NK-92 treated with Interleukin-12 subunit alpha and Interleukin-12 subunit beta, amount 100 ng/mL, for 24 hours (cell line): ENCODE results near the gene MAML3.

Source experiments
- DNase-seq: peaks from one replicate; lab custom pipeline; 2025; lab: John Stamatoyannopoulos, UW

Gene MAML3

DNA sequence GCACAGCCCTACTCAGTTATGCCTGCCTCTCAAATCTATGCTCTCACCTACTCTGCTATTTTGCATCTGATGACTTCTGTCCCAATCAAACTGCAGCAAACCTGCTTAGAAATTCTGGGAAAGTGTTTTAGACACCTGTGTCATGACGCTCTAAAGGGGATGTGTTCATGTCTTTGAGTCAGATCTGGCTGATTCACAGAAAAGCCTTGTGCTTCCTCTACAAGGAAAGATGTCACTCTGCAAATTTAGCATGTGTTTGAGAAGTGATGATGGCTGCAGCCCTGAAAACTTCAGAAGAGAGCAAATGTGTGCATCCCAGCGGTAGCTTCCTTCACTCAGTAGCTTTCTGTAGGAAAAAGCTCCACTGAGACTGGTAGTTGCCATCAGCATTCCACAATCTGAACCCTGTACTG, 253.0 kb downstream of the MAML3 start:
- no peak for DNase-seq

DNA sequence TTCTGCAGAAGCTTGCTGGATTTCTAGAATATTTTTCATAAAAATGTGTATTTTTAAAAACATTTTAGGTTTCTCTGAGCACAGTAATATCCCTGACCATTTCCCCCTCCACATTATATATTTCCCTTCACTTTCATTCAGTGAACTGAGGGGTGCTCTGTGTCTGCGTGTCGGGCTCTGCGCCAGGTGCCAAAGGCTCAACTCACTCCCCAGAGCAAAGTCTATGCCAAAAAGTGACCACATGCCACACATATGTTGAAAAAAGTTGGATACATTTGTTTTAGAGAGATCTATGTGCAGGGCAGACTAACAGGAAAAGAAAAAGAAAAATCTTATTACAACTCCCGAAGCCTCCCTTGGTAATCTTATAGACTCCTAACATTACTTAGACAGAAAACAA, 254.6 kb downstream of the MAML3 start:
- DNase-seq, result no peak

DNA sequence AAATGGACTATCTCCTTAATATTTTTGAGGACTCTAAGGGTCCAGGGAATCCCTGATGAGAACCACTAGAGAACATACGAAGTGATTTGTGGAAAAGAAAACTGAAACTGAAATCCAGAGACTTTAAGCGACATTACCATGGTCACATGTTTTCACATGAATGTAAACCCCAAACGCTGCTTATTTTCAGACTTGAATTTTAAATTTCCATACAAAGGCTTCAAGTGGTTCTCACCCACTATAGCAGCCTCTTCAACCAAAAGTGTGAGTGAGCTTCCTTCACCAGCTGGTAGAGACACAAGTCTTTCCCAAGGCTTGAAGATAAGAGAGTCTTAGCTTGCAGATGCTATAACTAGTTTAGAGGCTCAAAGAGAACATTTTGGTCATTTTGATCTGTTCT, 255.7 kb downstream of the MAML3 start:
- no peak for DNase-seq

DNA sequence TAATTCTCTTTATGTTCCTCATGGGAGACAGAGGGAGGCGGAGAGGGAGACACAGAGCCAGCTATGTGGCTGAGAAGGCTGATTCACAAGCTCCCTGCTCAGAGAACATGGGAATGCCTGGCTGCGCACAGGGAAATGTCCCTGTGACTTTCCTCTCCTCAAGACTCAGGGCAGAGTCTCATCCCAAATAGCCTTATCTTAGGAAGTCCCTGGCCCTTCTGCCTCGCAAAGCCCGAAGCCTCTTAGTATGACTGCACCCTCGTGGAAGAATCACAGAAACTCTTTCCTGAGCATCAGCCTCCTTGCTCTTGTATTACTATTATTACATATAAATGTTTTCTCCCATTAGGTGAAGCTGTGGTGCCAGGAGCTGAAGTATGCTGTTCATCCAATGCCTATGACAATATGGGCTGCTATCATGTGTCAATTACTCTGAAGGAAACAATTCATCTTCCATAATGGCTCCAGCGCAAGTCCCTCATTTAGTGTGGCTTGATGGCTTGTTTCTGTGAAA, 257.8 kb downstream of the MAML3 start:
- no peak for DNase-seq

DNA sequence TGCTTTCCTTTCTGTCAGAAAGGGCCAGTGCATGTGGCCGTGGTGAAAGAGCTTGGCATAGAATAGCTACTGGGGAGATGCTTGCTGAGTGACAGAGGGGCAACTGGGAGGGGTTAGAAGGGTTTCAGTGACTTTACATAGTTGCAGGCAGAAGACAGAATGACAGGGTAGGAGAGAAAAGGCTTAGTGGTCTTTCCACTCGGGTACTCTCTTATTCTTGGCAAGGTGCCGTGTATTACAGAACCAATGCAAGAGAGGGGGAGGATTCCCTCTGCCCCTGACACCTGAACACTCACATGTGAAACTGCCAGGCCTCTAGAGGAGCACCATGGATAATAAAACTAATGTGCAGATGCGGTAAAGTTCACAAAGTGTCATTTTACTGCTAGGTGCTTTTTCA, 260.2 kb downstream of the MAML3 start:
- DNase-seq, result no peak

DNA sequence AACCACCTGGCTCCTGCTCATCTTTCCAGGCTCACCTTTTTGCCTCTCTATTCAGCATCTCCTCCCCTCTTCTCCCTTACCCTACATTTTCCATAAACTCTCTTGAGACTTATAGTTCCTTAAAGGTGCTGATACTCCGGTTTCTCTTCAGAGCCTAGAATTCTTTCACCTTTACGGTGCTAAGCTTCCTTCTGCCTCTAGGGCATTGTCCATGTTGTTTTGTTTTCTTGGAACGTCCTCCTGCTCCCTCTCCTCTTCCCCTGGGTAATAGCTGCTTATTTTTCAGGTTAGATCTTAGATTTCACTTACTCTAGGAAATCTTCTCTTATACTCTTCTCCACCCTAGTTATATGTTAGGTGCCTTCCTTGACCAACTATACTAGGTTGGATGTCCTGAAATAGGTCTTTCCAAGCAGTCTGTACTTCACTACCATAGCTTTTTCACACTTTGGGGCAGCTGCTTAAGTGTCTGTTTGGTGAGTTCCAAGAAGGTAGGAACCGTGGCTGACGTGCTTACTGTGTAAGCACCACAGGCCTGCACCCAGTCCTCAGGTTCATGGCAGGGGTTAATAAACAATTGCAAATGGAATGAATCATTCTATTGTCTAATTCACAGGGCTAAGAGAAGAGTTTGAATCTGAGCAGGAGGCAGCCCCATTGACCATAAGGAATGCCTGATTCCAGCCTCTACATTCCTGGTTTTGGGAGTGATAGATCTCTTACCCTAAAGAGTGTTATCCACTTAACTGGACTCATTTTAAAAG, 260.8 kb downstream of the MAML3 start:
- DNase-seq, result peak; percentile 22

DNA sequence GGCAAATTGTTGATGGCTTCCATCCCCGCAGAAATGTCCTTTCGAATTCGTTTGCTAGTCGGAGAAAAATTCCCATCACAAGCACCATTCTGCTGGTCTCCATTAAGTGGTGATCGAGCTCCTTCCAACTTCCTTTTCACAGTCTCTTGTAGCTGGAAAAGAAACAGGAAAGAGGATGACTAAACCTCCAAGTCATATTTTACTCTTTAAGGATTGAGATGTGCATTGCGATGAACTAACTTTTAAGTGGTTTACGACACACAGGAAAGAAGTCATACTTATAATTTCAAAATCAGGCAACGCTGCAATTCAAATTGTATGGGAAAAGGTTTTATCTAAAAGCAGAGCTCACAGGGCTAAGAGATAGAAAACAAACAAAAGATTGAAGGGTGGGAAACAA, 263.2 kb downstream of the MAML3 start:
- no peak for DNase-seq

DNA sequence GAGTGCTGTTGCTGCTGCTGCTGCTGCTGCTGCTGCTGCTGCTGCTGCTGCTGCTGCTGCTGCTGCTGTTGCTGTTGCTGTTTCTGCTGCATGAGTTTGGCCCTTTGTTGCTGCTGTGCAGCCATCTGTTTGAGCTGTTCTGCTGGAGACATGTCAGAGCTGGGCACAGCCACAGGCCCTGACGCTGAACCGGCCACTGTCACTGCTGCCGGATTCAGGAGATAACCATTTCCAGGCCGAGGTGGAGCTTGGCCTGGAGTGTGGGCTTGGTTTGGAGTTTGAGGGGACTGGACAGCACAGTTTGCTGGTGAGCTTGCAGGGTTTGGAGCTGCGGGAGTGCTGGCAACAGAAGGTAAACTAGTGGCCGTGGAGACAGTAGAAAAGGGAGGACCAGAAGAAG, 264.1 kb downstream of the MAML3 start:
- DNase-seq, result peak; percentile 16

DNA sequence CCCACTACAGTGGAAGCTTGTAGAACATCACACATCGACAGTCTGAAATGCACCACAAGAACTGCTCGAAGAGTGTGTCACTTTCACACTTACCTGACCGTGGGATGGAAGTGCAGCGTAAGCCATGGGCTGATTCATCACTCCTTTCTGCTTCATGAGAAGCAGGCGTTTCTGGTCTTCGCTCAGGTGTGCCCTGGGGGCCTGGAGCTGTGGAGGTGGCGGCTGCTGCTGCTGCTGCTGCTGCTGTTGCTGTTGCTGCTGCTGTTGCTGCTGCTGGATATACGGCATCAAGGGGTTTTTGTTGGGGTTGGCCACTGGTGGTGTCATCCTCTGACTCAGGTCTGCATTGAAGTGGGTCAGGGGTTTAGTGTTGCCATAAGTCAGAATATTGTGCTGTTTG, 264.7 kb downstream of the MAML3 start:
- peak; percentile 81 for DNase-seq

DNA sequence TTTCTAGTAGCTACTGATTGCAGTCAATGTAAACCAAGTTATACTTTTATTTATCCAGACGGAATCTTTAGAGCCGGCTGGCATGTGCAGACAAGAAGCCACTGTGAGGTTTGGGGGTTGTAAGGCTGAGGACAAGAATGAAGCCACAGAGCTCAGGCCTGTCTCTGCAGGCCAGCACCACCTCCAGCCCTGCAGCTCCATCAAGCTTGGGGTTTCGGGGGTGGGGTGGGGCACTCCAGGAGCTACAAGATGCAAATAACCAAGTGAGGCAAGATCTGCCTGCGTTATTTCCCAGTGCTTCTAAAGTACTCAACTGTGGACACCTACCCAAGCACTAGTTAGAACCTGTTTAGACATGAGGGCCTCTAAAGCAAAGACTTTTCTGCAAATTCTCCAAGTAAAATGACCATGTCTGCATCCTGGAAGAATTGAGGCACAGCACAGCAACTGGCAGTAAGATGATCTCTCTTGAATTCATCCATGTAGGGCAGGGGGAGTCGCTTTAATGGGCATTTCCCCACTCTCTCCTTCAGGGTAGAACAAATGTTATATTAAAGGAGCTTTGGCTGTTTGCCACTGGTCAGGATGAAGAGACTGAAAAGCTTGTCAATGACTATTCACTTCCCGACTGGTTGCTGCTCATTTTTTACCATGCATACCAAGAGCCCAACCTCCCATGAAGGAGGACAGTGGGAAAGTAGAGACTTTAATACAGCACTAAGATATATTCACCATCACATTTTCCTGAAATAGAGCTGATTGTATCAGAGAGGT, 265.8 kb downstream of the MAML3 start:
- DNase-seq, result peak; percentile 66

DNA sequence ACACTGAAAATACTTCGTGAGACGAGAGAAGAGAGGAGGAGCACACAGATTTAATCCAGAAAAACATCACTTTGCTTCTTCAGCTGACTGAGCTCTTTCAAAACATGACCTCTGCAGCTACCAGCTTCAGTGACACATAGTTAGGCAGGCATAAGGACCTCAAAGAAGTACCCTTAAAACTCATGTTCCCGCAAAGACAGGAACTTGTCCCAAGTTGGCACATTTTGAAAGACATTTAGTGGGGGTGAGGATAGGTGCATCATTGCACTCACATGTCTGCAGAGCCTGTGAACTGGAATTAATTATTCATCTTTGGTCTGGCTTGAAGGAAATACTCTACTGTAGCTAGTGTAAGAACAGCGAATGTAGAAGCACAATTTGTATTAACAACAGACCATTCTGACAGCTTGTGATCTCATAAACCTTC, 266.6 kb downstream of the MAML3 start:
- DNase-seq, result no peak

DNA sequence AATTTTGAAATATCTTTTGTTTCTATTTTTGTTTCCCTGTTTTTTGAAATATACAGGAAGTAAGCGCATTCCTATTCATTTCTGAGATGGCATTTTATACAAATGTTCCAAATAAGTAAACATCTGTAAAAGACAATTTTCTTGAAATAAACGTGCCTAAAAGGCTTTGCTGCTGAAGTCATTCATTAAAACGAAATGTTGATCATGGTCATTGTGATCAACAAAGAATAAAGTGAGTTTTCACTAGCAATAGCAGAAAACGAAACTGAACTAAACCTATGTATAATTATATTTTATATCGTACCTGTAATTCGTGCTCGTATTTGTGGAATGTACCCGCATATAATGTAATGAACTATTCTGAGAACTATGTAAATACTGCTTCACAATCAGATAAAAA, 267.2 kb downstream of the MAML3 start:
- DNase-seq, result no peak

DNA sequence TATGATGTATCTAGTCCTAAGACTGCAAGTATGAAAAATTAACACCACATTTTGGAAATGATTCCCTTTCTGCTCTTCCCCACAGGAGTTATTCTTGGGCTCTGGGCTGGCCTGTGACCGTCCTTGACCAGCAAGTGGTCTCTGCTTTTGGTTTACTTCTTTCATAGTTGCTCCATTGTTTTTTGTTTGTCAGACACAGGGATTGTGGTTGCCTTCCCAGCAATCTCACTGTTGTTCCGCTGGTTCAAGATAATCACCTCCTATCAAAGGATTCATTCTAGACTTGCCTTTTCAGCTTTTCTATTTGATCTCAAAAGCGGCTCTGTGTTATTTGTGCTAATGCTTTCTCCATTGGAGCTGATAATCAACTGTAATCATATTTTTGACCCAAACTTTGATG, 269.5 kb downstream of the MAML3 start:
- DNase-seq, result no peak

DNA sequence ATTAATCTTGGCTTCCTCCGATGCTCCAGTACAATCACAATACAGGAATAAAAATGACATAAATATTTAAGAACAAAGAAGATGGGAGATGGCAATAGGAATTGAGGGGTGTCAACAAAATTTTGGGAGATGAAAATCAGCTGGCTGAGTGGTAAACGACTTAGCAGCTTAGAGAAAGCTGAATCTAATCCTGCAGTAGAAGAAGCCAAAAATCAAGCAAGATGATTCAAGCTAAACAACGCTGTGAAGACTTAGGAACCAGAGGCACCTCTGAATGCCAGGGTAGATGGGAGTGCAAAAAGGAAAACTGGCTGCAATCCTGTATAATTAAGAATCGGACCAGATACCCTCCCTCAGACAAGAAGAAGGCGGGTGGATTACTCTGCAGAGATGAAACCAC, 273.1 kb downstream of the MAML3 start:
- no peak for DNase-seq

DNA sequence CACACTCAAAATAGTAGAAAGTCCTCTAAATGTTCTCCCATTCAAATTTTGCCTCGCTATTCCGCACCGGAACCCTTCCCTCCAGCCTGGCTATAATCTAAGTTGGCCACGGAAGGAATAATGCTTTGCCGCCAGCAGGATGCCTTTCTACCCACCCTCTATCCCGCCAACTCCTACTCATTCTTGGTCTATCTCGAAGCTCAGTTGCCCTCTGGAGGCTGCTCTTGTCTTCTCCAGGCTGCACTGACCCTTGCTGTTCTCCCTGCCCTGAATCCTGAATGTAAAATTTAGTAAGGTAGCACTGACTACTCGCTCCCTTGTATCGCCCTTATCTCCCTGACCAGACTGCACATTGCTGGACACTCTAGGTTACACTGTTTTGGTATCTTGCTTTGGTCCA, 275.9 kb downstream of the MAML3 start:
- DNase-seq, result no peak

DNA sequence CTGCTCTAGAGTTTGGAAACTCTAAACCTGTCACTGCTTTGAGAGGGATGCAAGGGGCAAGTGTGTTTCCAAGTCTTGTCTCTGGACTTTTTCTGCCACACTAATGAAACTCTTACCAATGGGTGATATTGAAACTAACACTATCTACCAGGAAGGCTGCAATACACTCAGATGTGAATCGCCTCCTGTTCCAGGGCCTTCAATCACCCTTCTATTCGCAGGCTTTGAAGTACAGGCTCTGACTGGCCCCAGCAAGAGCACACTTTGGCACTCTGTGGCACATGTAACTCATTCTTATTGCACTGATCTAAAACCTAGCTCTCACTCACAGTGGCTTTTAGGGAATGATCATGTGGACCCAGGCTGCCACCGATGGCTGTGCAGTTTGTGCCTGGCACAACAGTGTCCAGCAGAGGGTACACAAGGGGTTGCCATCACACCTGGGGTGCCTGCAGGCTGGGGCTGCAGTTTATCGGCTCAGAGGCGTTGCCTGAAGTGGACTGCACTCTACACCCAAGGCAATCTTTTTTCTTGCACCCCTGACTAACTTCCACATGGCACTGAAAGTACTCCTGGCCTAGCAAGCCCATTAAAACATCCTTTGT, 277.5 kb downstream of the MAML3 start:
- DNase-seq, result peak; percentile 38

DNA sequence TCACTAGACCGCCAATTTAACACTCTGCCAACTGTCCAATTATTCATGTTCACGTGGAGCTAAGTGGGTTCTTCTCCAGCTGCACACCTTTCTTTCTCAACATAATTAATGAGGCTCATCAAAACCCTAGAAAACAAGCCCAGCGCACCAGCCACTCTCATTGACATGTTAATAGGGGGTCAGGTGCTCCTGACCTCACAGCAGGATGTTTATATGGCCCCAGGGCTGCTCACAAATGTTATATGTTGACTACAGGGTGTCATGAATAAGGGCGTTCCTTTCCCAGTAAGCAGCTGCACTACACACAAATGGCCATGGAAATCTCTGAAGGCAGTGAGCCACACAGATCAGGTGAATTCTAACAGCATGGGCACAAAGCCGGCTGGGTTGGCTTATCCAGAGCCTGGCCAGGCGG, 278.6 kb downstream of the MAML3 start:
- no peak for DNase-seq

DNA sequence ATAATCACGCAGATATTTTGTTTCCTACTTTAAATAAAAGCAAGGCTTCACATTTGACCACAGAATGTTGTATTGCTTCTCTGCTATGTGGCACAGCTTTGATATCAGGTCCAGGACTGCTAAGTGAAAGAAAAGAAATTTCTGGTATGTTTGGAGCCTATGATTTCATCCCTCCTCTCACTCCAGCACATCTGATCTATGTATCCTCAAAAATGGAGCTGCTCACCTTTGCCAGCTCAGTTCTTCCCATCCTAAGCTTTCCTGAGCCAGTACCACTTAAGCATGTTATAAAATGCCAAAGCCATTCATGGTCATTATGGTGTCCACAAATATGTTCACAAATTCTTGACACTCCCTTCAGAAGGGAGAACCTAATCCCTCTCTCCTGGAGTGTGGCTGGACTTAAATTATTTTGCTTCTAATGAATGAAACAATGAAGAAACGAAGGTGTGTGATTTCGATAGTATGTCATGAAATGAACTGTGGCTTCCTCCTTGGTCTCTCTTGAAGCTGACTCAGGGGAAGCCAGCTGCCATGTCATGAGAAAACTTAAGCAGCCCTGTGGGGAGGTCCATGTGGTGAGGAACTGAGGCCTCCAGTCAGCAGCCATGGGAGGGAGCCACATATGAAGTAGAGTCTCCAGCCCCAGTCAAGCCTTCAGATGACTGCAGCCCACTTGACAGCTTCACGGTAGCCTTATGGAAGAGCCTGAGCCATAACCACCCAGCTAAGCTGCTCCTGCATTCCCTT, 280.7 kb downstream of the MAML3 start:
- DNase-seq, result peak; percentile 39

DNA sequence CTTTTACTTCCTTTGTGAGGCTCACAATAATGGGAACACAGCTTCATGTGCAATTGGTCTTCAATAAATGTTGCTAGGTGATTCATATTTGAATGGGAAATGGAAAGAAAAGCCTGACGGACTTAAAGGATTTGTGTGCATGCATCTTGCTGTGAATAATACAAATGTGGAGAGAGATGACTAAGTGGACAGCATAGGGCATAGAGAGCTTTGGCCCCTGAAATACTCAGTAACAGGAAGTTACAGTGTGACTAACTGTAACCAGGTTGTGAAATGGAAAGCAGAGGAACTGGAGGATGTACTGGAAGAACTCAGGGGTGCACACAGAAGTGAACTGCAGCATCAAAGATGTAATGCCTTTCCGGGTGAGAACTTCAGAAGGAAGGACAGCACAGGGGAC, 281.7 kb downstream of the MAML3 start:
- peak; percentile 23 for DNase-seq

DNA sequence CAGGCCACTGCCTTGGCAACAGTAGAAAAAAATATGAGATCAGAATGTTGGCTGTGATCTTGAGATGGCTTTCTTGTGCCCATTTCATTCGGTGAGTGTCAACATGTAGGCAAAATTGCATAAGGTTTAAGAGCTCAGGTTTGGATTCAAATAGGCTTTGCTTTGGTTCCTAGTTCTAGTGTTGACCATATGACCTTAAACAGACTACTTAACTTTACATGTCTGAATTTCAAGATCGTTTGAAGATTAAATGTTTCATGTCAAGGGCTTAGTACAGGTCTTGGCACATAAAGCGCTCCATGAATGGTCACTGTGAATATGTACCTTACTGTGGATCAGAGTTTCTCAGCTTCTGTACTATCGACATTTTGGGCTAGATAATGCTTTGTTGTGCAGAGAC, 284.2 kb downstream of the MAML3 start:
- no peak for DNase-seq

DNA sequence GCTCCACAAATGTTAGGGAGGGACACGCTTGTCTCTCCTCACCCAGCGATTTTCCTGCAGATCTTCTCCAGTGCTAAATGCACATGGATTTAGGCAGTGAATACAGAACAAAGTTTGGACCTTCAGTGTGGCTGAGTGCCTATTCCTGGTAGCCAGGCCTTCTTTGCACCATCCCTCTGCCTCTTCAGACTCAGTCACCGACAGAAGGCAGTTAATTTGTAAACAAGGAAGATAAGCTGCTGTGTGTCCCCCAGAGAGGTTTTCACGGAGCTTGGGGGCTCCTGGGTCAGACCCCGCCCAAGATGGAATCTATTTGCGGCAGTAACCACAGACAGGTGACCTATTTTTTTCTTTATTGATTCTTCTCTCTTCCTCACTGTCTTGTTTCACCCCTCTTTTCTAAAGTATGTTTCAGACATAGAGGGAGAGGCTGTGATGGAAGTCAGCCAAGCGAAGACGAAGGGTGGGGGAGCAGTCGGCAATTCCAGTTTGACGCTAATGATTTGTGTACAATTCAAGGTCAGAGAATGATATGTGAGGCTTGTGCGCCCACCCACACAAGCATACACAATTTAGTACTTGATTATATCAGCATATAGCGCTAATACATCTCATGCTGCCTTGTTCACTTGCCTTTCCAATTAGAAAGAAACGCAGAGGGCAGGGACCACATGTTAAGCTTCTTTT, 287.6 kb downstream of the MAML3 start:
- DNase-seq, result no peak

DNA sequence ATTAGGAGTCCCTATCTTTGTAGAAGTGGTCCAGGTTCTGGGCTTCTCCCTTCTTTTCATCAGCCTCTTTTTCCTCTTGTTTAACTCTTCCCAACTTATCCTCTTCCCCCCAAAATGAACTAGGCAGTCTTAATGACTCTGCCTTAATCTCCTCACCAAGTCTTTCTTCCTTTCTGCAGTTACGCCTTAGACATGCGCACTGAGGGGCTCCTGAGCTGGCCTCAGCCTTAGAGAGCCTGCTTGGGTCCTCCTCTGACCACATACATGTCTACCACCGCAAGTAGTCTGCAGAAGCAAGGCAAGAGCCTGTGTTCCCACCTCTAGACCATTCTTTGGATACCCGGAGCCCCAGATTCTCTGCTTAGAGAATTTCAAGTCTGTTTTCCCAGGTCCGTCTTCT, 288.4 kb downstream of the MAML3 start:
- no peak for DNase-seq
